ENCODE measurements around the gene L2HGDH.

The L2HGDH gene
- long read RNA-seq, full-length matches to known transcripts = 38 of 46 reads
- long read RNA-seq, partial matches to known transcripts = 1 of 46 reads
- long read RNA-seq, other reads (novel, unspliced or antisense) = 7 of 46 reads

DNA sequence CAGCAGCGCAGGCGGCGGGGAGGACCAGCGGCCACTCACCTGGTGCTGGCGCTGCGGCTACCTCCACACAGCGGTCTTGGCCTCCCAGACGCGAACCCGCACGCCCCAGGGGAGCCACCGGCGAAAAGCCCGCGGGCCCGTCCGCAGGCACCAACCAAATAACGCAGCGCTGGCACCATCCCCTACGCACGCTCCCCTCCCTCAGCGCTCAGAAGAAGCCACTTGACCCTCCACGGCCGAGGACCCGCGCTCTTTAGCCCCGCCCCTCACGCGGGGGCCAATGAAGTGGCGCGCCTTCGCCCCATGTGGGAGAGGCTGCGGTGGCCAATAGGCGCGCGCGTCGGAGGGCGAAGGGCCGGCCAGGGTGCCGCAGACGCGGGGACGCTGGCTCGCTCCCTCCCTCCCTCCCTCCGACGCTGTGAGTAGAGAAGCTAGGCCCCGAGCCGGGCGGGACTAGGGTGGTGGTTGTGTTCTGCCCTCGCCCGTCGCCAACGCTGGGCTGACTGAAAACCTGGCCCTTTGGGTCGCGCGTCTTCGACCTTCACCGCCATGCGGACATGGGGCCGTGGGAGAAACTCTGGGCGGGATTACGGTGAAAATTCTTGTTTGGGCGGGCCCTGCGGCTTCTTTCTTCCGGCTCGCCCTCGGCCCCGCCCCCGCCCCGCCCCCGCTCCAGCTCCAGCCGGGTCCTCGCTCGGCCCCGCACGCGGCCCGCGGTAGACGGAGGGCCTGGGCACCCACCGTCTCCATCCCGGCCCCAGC, at the start of gene L2HGDH, which contains the start of gene DMAC2L:
Gene L2HGDH (minus strand): TSS at position 258 of the 762 bp plus-strand sequence. CDS start 79 bp downstream, at position 179.
Gene DMAC2L (plus strand): TSS at position 353 of the 762 bp plus-strand sequence. CDS start 9,164 bp downstream, outside the sequence.
- peak within 1 kb of the TSS; percentile 94 for H3K27ac ChIP-seq (replicated peaks)
- TF ChIP-seq POLR2AphosphoS5 (IDR thresholded peaks at IDR 0.05; ENCODE audit: low read depth) = no peak; the same call in none of the 2 replicates
- no peak for TF ChIP-seq GABPA (IDR thresholded peaks at IDR 0.05; ENCODE audit: low read depth)
- TF ChIP-seq, protein P1, sequence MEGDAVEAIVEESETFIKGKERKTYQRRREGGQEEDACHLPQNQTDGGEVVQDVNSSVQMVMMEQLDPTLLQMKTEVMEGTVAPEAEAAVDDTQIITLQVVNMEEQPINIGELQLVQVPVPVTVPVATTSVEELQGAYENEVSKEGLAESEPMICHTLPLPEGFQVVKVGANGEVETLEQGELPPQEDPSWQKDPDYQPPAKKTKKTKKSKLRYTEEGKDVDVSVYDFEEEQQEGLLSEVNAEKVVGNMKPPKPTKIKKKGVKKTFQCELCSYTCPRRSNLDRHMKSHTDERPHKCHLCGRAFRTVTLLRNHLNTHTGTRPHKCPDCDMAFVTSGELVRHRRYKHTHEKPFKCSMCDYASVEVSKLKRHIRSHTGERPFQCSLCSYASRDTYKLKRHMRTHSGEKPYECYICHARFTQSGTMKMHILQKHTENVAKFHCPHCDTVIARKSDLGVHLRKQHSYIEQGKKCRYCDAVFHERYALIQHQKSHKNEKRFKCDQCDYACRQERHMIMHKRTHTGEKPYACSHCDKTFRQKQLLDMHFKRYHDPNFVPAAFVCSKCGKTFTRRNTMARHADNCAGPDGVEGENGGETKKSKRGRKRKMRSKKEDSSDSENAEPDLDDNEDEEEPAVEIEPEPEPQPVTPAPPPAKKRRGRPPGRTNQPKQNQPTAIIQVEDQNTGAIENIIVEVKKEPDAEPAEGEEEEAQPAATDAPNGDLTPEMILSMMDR (IDR thresholded peaks at IDR 0.05; ENCODE audit: insufficient read depth, low read length) = no peak
- TF ChIP-seq REST (IDR thresholded peaks at IDR 0.05; ENCODE audit: insufficient replicate concordance, low read depth) = no peak
- TF ChIP-seq SPI1 (IDR thresholded peaks at IDR 0.05; ENCODE audit: borderline replicate concordance, low read depth) = no peak

DNA sequence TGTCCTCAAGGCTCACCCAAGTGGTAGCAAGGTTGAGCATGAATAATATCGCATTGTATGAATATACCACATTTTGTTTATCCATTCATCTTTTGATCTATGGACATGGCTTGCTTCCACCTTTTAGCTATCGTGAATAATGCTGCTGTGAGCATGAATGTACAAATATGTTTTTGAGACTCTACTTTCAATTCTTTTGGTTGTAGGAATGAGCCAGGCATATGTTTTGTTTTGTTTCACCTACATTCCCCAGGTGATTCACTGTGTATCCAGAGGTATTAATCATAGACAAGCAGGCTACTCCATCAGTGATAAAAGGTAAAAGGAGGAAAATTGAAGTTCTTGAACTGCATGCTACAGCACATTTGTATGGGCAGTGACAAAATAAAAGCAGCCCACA, 48.8 kb upstream of the L2HGDH start:
- no peak for DNase-seq (ENCODE audit: low read depth in 1 of 2, low spot score in 1 of 2)
- Histone ChIP-seq H3K27me3 (ENCODE audit: insufficient read depth, poor library complexity, severe bottlenecking) (no peaks in the 10 kb centered on the region), H3K4me3 (replicated peaks; ENCODE audit: insufficient read depth, low read length) (no peak overlapping the region), H3K27ac (replicated peaks) (no peak overlapping the region)
- no peak for TF ChIP-seq REST (IDR thresholded peaks at IDR 0.05; ENCODE audit: insufficient replicate concordance, low read depth)
- no peak for TF ChIP-seq GABPA (IDR thresholded peaks at IDR 0.05; ENCODE audit: low read depth)
- TF ChIP-seq, protein P1 (IDR thresholded peaks at IDR 0.05; ENCODE audit: insufficient read depth, low read length) = no peak
- no peak for TF ChIP-seq SPI1 (IDR thresholded peaks at IDR 0.05; ENCODE audit: borderline replicate concordance, low read depth)
- TF ChIP-seq POLR2AphosphoS5 (IDR thresholded peaks at IDR 0.05; ENCODE audit: low read depth) = no peak

More for the DNA sequence above, at the start of gene L2HGDH, which contains the start of gene DMAC2L:
- DNase-seq (ENCODE audit: low read depth in 1 of 2, low spot score in 1 of 2) = peak; percentile 74 to 94
- Histone ChIP-seq H3K4me3 (replicated peaks; ENCODE audit: insufficient read depth, low read length) (peak within 1 kb of the TSS; percentile 79), H3K27me3 (ENCODE audit: insufficient read depth, poor library complexity, severe bottlenecking) (no peaks in the 10 kb centered on the region)

DNA sequence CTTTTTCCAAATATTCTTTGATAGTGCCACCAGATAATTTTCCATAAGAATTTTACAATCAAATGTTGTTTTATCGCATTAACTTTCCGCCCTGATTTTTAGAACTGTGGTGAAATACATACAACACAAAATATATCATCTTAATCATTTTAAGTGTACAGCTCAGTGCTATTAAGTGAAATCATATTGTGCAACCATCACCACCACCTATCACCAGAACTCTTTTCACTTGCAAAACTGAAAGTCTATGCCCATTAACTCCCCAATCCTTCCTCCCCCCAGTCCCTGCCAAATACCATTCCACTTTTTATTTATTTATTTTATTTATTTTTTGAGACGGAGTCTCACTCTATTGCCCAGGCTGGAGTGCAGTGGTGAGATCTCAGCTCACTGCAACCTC, 48.1 kb upstream of the L2HGDH start:
- H3K27me3 ChIP-seq (ENCODE audit: insufficient read depth, poor library complexity, severe bottlenecking) = no peaks in the 10 kb centered on the region
- DNase-seq (ENCODE audit: low read depth in 1 of 2, low spot score in 1 of 2) = no peak
- TF ChIP-seq SPI1 (IDR thresholded peaks at IDR 0.05; ENCODE audit: borderline replicate concordance, low read depth) (no peak), POLR2AphosphoS5 (IDR thresholded peaks at IDR 0.05; ENCODE audit: low read depth) (no peak)
- TF ChIP-seq, protein P1 (IDR thresholded peaks at IDR 0.05; ENCODE audit: insufficient read depth, low read length) = no peak
- H3K27ac ChIP-seq (replicated peaks) = no peak overlapping the region
- H3K4me3 ChIP-seq (replicated peaks; ENCODE audit: insufficient read depth, low read length) = no peak overlapping the region
